ENCODE measurements around the gene LRP5.

LRP5 gene

GRCh38 chr11:68308068-68308467 is 4.3 kb upstream of the LRP5 start:
- peak in 3 of 56 donors; percentile 10 to 27 (median 21) for DNase-seq

GRCh38 chr11:68309621-68310185 is 2.7 kb upstream of the LRP5 start:
- DNase-seq, result no peak

- no peak for DNase-seq
Observed at GRCh38 chr11:68311160-68312116, 953 bp upstream of the LRP5 start.

- DNase-seq, result no peak
Observed at GRCh38 chr11:68312780-68313573, 586 bp downstream of the LRP5 start.

GRCh38 chr11:68313574-68314202 is 1.3 kb downstream of the LRP5 start:
- DNase-seq, result no peak

GRCh38 chr11:68314203-68315170 is 2.1 kb downstream of the LRP5 start:
- no peak for DNase-seq

GRCh38 chr11:68315171-68315920 is 3.0 kb downstream of the LRP5 start:
- no peak for DNase-seq

GRCh38 chr11:68317147-68317785 is 4.9 kb downstream of the LRP5 start:
- no peak for DNase-seq

GRCh38 chr11:68321293-68322051 is 9.1 kb downstream of the LRP5 start:
- DNase-seq, result no peak

GRCh38 chr11:68322052-68322430 is 9.7 kb downstream of the LRP5 start:
- no peak for DNase-seq

GRCh38 chr11:68324241-68324640 is 11.8 kb downstream of the LRP5 start:
- no peak for DNase-seq

- no peak for DNase-seq
Observed at GRCh38 chr11:68324695-68325094, 12.3 kb downstream of the LRP5 start.

- DNase-seq, result no peak
Observed at GRCh38 chr11:68325183-68325906, 13.0 kb downstream of the LRP5 start.

GRCh38 chr11:68325907-68326220 is 13.5 kb downstream of the LRP5 start:
- DNase-seq, result no peak

- no peak for DNase-seq
Observed at GRCh38 chr11:68326334-68327215, 14.2 kb downstream of the LRP5 start.

- peak in 4 of 56 donors; percentile 12 to 53 (median 35) for DNase-seq
Observed at GRCh38 chr11:68327586-68328370, 15.4 kb downstream of the LRP5 start.

Data from nucleus accumbens (tissue), 56 donors.